Panc1 (cell line): ENCODE measurements around the gene GPRC5B.

Experiments
- POLR2AphosphoS5 ChIP-seq: IDR thresholded peaks from 2 replicates; pipeline ENCODE4 v1.6.1; 2012; ENCODE audit warnings: mild to moderate bottlenecking, low read depth, low read length, moderate library complexity
- TCF7L2 ChIP-seq: IDR thresholded peaks from 2 replicates; pipeline ENCODE4 v1.6.1; 2011; ENCODE audit warnings: mild to moderate bottlenecking, low read depth, low read length, inconsistent platforms
- TF ChIP-seq, protein P1 (sequence below): fragments of 450-650 bp; IDR thresholded peaks from 2 replicates; pipeline ENCODE4 v1.5.1; 2017; ENCODE audit warnings: mild to moderate bottlenecking
- TF ChIP-seq, protein P2 (sequence below), 2 experiments: IDR thresholded peaks; 2 replicates each; pipeline ENCODE4 v1.6.1; 2011 to 2012; ENCODE audit warnings: low read depth in 2 of 2, control low read depth in 1 of 2, low read length in 1 of 2, mild to moderate bottlenecking in 1 of 2, moderate library complexity in 1 of 2; ENCODE audit not compliant: insufficient read depth in 1 of 2

DNA sequence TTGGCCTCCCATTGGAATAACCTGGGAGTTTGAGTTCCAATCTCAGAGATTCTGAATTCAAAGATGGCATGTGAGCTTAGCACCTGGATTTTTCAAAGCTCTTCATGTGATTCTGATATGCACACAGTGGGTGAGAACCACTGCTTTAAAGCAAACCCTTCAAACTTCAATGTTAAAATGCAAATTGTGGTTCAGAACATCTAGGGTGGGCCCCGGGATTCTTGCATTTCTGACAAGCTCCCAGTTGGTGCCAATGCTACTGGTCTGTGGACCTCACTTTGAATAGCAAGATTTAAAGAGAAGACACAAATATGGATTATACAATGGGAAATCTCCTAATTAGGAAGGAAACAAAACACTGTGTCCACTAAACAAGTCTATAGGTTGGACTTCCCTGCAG lies 43.8 kb upstream of the GPRC5B start:
- TF ChIP-seq, protein P1, sequence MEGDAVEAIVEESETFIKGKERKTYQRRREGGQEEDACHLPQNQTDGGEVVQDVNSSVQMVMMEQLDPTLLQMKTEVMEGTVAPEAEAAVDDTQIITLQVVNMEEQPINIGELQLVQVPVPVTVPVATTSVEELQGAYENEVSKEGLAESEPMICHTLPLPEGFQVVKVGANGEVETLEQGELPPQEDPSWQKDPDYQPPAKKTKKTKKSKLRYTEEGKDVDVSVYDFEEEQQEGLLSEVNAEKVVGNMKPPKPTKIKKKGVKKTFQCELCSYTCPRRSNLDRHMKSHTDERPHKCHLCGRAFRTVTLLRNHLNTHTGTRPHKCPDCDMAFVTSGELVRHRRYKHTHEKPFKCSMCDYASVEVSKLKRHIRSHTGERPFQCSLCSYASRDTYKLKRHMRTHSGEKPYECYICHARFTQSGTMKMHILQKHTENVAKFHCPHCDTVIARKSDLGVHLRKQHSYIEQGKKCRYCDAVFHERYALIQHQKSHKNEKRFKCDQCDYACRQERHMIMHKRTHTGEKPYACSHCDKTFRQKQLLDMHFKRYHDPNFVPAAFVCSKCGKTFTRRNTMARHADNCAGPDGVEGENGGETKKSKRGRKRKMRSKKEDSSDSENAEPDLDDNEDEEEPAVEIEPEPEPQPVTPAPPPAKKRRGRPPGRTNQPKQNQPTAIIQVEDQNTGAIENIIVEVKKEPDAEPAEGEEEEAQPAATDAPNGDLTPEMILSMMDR, result no peak
- TF ChIP-seq, protein P2, sequence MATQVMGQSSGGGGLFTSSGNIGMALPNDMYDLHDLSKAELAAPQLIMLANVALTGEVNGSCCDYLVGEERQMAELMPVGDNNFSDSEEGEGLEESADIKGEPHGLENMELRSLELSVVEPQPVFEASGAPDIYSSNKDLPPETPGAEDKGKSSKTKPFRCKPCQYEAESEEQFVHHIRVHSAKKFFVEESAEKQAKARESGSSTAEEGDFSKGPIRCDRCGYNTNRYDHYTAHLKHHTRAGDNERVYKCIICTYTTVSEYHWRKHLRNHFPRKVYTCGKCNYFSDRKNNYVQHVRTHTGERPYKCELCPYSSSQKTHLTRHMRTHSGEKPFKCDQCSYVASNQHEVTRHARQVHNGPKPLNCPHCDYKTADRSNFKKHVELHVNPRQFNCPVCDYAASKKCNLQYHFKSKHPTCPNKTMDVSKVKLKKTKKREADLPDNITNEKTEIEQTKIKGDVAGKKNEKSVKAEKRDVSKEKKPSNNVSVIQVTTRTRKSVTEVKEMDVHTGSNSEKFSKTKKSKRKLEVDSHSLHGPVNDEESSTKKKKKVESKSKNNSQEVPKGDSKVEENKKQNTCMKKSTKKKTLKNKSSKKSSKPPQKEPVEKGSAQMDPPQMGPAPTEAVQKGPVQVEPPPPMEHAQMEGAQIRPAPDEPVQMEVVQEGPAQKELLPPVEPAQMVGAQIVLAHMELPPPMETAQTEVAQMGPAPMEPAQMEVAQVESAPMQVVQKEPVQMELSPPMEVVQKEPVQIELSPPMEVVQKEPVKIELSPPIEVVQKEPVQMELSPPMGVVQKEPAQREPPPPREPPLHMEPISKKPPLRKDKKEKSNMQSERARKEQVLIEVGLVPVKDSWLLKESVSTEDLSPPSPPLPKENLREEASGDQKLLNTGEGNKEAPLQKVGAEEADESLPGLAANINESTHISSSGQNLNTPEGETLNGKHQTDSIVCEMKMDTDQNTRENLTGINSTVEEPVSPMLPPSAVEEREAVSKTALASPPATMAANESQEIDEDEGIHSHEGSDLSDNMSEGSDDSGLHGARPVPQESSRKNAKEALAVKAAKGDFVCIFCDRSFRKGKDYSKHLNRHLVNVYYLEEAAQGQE (IDR thresholded peaks at IDR 0.05; ENCODE audit: insufficient read depth in 1 of 2, low read depth in 2 of 2, low read length in 1 of 2), result no peak
- TF ChIP-seq POLR2AphosphoS5 (no peak), TCF7L2 (no peak)
